Fibroblast of the aortic adventitia (primary cell): ENCODE measurements around the gene RYR3. TPM values are rescaled to one million over a fixed set of nuclear protein-coding genes. Genes with fewer than 3 reads are reported as not detected.
A peak's percentile ranks its signal among the peaks of the same experiment; 100 is the strongest.

Experiments
- DNase-seq: peaks from one replicate; pipeline ENCODE4 v3.0.0-alpha.2; 2010; ENCODE audit warnings: low read depth
- H3K4me3 ChIP-seq: 2 replicates; pipeline ENCODE4 v1.5.1; 2011; ENCODE audit warnings: low read depth, mild to moderate bottlenecking, control low read depth, low read length, moderate library complexity
- CTCF ChIP-seq: IDR thresholded peaks from 2 replicates; pipeline ENCODE4 v1.5.1; 2011; ENCODE audit warnings: mild to moderate bottlenecking, low read length, control low read depth, inconsistent platforms; ENCODE audit not compliant: insufficient read depth
- total RNA-seq: library from RNA; depleted of rRNA; stranded (reverse); fragments of >200 nt; gene quantifications from 2 replicates; pipeline ENCODE4 v1.2.3, GENCODE V29; 2012; ENCODE audit warnings: low replicate concordance

Gene RYR3
- total RNA-seq, 1 donor: not detected

DNA sequence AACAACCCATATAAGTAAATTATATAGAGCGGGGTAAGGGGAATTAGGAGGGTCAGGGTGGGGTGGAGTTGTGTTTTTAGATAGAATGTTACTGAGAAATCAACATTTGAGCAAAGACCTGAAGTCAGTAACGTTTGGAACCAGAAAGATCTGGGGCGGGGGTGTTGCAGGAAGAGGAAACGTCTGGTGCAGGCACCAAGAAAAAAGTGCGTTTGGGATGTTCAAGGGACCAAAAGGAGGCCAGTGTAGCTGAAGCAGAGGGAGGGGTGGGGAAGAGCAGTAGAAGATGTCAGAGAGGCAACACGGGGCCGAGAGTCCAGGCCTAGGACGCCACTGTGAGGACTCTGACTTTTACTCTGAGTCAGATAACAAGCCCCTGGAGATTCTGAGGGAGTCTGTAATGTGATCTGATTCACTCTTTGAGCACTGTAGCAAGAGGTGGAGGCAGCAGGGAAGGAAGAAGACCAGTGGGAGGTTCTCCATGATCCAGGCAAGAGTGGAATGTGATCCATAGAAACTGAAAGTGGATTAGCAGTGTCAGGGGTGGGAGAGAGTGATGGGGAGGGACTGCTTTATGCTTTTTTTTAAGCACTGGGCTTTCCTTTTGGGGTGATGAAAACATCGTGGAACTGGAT, 478.3 kb downstream of the RYR3 start:
- H3K4me3 ChIP-seq: no peak overlapping the region
- TF ChIP-seq CTCF: no peak
- DNase-seq: peak; percentile 45

DNA sequence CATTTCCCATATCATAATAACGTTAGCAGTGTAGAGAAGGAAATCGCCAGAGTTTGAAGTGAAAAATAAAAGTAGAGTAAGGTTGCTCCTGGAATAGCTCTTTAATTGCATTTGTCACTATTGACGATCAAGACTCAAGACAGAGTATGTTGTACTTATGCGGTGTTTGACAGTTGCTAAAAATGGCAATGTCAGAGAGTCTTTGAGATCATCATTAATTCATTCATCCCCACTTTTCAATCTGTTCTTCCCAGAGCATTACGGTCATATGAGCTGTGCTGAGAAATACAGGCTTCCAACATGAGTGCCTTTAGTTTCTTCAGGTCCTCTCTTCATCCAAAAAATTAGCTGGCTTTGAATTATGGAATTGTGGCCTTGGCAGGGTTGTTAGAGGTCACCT, 483.7 kb downstream of the RYR3 start:
- DNase-seq: no peak
- TF ChIP-seq CTCF: no peak
- H3K4me3 ChIP-seq: no peak overlapping the region

GRCh38 chr15:33795070-33795469, 484.3 kb downstream of the RYR3 start:
- no peak for DNase-seq
- H3K4me3 ChIP-seq: no peak overlapping the region
- no peak for TF ChIP-seq CTCF

- no peak overlapping the region for H3K4me3 ChIP-seq
- DNase-seq: peak; percentile 17
- TF ChIP-seq CTCF: no peak
These were observed 486.9 kb downstream of the RYR3 start for GRCh38 chr15:33797651-33798050.

- DNase-seq: no peak
- TF ChIP-seq CTCF: no peak
- H3K4me3 ChIP-seq: no peak overlapping the region
These were observed 491.2 kb downstream of the RYR3 start for GRCh38 chr15:33801954-33802353.

GRCh38 chr15:33807665-33808064, 496.9 kb downstream of the RYR3 start:
- no peak overlapping the region for H3K4me3 ChIP-seq
- TF ChIP-seq CTCF: no peak
- DNase-seq: no peak
